WTC11 (cell line): Measurements from ENCODE around the gene IFRD2.

Experiments used
- ATF1 ChIP-seq: sonication (generic); formaldehyde crosslinking; IDR thresholded peaks from 2 replicates; pipeline ENCODE4 v1.8.1; 2023; ENCODE audit warnings: mild to moderate bottlenecking, moderate library complexity, missing genetic modification reagents
- CBFB ChIP-seq: sonication (generic); formaldehyde crosslinking; IDR thresholded peaks from 2 replicates; pipeline ENCODE4 v1.8.1; 2022; ENCODE audit warnings: mild to moderate bottlenecking, low read depth, missing genetic modification reagents
- ETV6 ChIP-seq: sonication (generic); formaldehyde crosslinking; IDR thresholded peaks from 2 replicates; pipeline ENCODE4 v1.8.1; 2022; ENCODE audit warnings: mild to moderate bottlenecking, missing genetic modification reagents
- NFE2L1 ChIP-seq: sonication (generic); formaldehyde crosslinking; IDR thresholded peaks from 2 replicates; pipeline ENCODE4 v1.8.1; 2023; ENCODE audit warnings: missing genetic modification reagents
- TCF7 ChIP-seq: sonication (generic); formaldehyde crosslinking; IDR thresholded peaks from 2 replicates; pipeline ENCODE4 v1.8.0; 2022; ENCODE audit warnings: mild to moderate bottlenecking, low read depth, missing genetic modification reagents, moderate library complexity
- TP53 ChIP-seq: sonication (generic); formaldehyde crosslinking; IDR thresholded peaks from 2 replicates; pipeline ENCODE4 v1.8.1; 2023; ENCODE audit warnings: mild to moderate bottlenecking, missing genetic modification reagents
- TF ChIP-seq, protein P1 (sequence below): fragments of 200-600 bp; IDR thresholded peaks from 2 replicates; pipeline ENCODE4 v1.8.0; 2022; ENCODE audit warnings: antibody characterized with exemption
- TF ChIP-seq, protein P2 (sequence below): fragments of 250-450 bp; sonication (Bioruptor Pico); IDR thresholded peaks from 2 replicates; pipeline ENCODE4 v1.9.0; 2021; ENCODE audit warnings: mild to moderate bottlenecking
- TF ChIP-seq, protein P3 (sequence below): sonication (generic); formaldehyde crosslinking; IDR thresholded peaks from 2 replicates; pipeline ENCODE4 v1.8.0; 2023; ENCODE audit warnings: missing genetic modification reagents
- TF ChIP-seq, protein P4 (sequence below): sonication (generic); formaldehyde crosslinking; IDR thresholded peaks from 2 replicates; pipeline ENCODE4 v1.8.1; 2022; ENCODE audit warnings: low read depth, missing genetic modification reagents, borderline replicate concordance
- TF ChIP-seq, protein P5 (sequence below): sonication (generic); formaldehyde crosslinking; IDR thresholded peaks from 2 replicates; pipeline ENCODE4 v1.8.1; 2022; ENCODE audit warnings: mild to moderate bottlenecking, missing genetic modification reagents, moderate library complexity, borderline replicate concordance
- TF ChIP-seq, protein P6 (sequence below): sonication (generic); formaldehyde crosslinking; conservative IDR thresholded peaks from 2 replicates; pipeline ENCODE4 v1.8.1; 2022; ENCODE audit warnings: mild to moderate bottlenecking, missing genetic modification reagents
- TF ChIP-seq, protein P7 (sequence below): sonication (generic); formaldehyde crosslinking; IDR thresholded peaks from 2 replicates; pipeline ENCODE4 v1.8.0; 2022; ENCODE audit warnings: mild to moderate bottlenecking, missing genetic modification reagents

DNA sequence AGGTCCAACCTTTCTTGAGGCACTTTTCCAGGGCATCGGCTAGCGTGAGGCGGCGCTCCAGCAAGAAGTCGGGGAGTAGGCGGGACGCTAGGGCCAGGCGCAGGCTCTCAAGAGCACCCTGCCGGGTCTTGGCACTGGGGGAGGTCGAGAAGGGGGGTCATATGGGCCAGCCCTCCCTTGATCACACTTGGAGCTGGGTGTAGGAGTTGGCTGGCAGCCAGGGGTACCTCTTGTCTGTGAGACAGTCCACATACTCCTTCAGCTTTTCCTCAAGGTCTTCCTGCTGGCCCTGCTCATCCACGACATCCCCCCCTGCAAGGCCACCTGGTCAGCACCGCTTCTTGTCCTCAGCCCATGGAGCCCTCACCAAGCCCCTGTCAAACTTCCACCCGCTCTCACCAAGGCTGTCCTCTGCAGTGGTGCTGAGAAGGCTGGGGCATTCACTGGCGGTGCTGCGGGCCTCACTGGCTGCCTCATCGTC, 2.0 kb downstream of the IFRD2 start:
- TF ChIP-seq ATF1: no peak
- TF ChIP-seq, protein P1, sequence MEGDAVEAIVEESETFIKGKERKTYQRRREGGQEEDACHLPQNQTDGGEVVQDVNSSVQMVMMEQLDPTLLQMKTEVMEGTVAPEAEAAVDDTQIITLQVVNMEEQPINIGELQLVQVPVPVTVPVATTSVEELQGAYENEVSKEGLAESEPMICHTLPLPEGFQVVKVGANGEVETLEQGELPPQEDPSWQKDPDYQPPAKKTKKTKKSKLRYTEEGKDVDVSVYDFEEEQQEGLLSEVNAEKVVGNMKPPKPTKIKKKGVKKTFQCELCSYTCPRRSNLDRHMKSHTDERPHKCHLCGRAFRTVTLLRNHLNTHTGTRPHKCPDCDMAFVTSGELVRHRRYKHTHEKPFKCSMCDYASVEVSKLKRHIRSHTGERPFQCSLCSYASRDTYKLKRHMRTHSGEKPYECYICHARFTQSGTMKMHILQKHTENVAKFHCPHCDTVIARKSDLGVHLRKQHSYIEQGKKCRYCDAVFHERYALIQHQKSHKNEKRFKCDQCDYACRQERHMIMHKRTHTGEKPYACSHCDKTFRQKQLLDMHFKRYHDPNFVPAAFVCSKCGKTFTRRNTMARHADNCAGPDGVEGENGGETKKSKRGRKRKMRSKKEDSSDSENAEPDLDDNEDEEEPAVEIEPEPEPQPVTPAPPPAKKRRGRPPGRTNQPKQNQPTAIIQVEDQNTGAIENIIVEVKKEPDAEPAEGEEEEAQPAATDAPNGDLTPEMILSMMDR: no peak
- TF ChIP-seq, protein P2, sequence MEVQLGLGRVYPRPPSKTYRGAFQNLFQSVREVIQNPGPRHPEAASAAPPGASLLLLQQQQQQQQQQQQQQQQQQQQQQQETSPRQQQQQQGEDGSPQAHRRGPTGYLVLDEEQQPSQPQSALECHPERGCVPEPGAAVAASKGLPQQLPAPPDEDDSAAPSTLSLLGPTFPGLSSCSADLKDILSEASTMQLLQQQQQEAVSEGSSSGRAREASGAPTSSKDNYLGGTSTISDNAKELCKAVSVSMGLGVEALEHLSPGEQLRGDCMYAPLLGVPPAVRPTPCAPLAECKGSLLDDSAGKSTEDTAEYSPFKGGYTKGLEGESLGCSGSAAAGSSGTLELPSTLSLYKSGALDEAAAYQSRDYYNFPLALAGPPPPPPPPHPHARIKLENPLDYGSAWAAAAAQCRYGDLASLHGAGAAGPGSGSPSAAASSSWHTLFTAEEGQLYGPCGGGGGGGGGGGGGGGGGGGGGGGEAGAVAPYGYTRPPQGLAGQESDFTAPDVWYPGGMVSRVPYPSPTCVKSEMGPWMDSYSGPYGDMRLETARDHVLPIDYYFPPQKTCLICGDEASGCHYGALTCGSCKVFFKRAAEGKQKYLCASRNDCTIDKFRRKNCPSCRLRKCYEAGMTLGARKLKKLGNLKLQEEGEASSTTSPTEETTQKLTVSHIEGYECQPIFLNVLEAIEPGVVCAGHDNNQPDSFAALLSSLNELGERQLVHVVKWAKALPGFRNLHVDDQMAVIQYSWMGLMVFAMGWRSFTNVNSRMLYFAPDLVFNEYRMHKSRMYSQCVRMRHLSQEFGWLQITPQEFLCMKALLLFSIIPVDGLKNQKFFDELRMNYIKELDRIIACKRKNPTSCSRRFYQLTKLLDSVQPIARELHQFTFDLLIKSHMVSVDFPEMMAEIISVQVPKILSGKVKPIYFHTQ (CRISPR knock-in tag): no peak
- no peak for TF ChIP-seq ETV6 (CRISPR knock-in tag)
- no peak for TF ChIP-seq NFE2L1 (CRISPR knock-in tag)
- no peak for TF ChIP-seq TCF7 (CRISPR knock-in tag)
- TF ChIP-seq, protein P3, sequence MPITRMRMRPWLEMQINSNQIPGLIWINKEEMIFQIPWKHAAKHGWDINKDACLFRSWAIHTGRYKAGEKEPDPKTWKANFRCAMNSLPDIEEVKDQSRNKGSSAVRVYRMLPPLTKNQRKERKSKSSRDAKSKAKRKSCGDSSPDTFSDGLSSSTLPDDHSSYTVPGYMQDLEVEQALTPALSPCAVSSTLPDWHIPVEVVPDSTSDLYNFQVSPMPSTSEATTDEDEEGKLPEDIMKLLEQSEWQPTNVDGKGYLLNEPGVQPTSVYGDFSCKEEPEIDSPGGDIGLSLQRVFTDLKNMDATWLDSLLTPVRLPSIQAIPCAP (CRISPR knock-in tag): no peak
- no peak for TF ChIP-seq CBFB (CRISPR knock-in tag)
- TF ChIP-seq, protein P4, sequence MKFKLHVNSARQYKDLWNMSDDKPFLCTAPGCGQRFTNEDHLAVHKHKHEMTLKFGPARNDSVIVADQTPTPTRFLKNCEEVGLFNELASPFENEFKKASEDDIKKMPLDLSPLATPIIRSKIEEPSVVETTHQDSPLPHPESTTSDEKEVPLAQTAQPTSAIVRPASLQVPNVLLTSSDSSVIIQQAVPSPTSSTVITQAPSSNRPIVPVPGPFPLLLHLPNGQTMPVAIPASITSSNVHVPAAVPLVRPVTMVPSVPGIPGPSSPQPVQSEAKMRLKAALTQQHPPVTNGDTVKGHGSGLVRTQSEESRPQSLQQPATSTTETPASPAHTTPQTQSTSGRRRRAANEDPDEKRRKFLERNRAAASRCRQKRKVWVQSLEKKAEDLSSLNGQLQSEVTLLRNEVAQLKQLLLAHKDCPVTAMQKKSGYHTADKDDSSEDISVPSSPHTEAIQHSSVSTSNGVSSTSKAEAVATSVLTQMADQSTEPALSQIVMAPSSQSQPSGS (CRISPR knock-in tag): no peak
- no peak for TF ChIP-seq TP53 (CRISPR knock-in tag)
- TF ChIP-seq, protein P5, sequence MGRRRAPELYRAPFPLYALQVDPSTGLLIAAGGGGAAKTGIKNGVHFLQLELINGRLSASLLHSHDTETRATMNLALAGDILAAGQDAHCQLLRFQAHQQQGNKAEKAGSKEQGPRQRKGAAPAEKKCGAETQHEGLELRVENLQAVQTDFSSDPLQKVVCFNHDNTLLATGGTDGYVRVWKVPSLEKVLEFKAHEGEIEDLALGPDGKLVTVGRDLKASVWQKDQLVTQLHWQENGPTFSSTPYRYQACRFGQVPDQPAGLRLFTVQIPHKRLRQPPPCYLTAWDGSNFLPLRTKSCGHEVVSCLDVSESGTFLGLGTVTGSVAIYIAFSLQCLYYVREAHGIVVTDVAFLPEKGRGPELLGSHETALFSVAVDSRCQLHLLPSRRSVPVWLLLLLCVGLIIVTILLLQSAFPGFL (CRISPR knock-in tag): no peak
- TF ChIP-seq, protein P6, sequence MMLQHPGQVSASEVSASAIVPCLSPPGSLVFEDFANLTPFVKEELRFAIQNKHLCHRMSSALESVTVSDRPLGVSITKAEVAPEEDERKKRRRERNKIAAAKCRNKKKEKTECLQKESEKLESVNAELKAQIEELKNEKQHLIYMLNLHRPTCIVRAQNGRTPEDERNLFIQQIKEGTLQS: no peak
- TF ChIP-seq, protein P7, sequence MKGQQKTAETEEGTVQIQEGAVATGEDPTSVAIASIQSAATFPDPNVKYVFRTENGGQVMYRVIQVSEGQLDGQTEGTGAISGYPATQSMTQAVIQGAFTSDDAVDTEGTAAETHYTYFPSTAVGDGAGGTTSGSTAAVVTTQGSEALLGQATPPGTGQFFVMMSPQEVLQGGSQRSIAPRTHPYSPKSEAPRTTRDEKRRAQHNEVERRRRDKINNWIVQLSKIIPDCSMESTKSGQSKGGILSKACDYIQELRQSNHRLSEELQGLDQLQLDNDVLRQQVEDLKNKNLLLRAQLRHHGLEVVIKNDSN (CRISPR knock-in tag): no peak
